Measurements from ENCODE around the gene CILP2.

Gene CILP2

GRCh38 chr19:19534556-19535265, 3.4 kb upstream of the CILP2 start:
- no peaks in the 10 kb centered on the region for H3K9me3 ChIP-seq (ENCODE audit: insufficient read depth, low read depth, low read length)
- H3K9ac ChIP-seq (ENCODE audit: low read depth, low read length), result no peak overlapping the region
- peaks cover 52% of the 10 kb centered on the region for H3K27me3 ChIP-seq (ENCODE audit: insufficient read depth, low read length)
- H3K36me3 ChIP-seq (ENCODE audit: insufficient read depth, low read depth, low read length), result peaks cover 4% of the 10 kb centered on the region
- peaks cover 2% of the 10 kb centered on the region for H3K4me1 ChIP-seq (ENCODE audit: insufficient read depth, low read length)
- no peak overlapping the region for H3K4me3 ChIP-seq (ENCODE audit: low read length)
- no peak overlapping the region for H3K27ac ChIP-seq (ENCODE audit: low read length)

- Histone ChIP-seq H3K9me3 (ENCODE audit: insufficient read depth, low read depth, low read length) (no peaks in the 10 kb centered on the region), H3K4me3 (ENCODE audit: low read length) (no peak overlapping the region), H3K27me3 (ENCODE audit: insufficient read depth, low read length) (peaks cover 59% of the 10 kb centered on the region), H3K4me1 (ENCODE audit: insufficient read depth, low read length) (no peaks in the 10 kb centered on the region), H3K9ac (ENCODE audit: low read depth, low read length) (no peak overlapping the region), H3K36me3 (ENCODE audit: insufficient read depth, low read depth, low read length) (no peaks in the 10 kb centered on the region), H3K27ac (ENCODE audit: low read length) (no peak overlapping the region)
These were observed 2.5 kb upstream of the CILP2 start for GRCh38 chr19:19535311-19536191.

GRCh38 chr19:19537075-19538048, 703 bp upstream of the CILP2 start:
- Histone ChIP-seq H3K4me3 (ENCODE audit: low read length) (peak overlapping the region; percentile 63; the same call in 1 of the 2 replicates), H3K36me3 (ENCODE audit: insufficient read depth, low read depth, low read length) (no peaks in the 10 kb centered on the region), H3K27ac (ENCODE audit: low read length) (no peak overlapping the region), H3K9ac (ENCODE audit: low read depth, low read length) (no peak overlapping the region), H3K4me1 (ENCODE audit: insufficient read depth, low read length) (no peaks in the 10 kb centered on the region), H3K27me3 (ENCODE audit: insufficient read depth, low read length) (peaks cover 65% of the 10 kb centered on the region), H3K9me3 (ENCODE audit: insufficient read depth, low read depth, low read length) (no peaks in the 10 kb centered on the region)

GRCh38 chr19:19538785-19539166, 711 bp downstream of the CILP2 start:
- no peaks in the 10 kb centered on the region for H3K4me1 ChIP-seq (ENCODE audit: insufficient read depth, low read length)
- no peak overlapping the region for H3K27ac ChIP-seq (ENCODE audit: low read length)
- H3K27me3 ChIP-seq (ENCODE audit: insufficient read depth, low read length), result peaks cover 52% of the 10 kb centered on the region
- no peaks in the 10 kb centered on the region for H3K36me3 ChIP-seq (ENCODE audit: insufficient read depth, low read depth, low read length)
- no peaks in the 10 kb centered on the region for H3K9me3 ChIP-seq (ENCODE audit: insufficient read depth, low read depth, low read length)
- H3K9ac ChIP-seq (ENCODE audit: low read depth, low read length), result no peak overlapping the region
- peak overlapping the region; percentile 63; the same call in 1 of the 2 replicates for H3K4me3 ChIP-seq (ENCODE audit: low read length)

- Histone ChIP-seq H3K36me3 (ENCODE audit: insufficient read depth, low read depth, low read length) (no peaks in the 10 kb centered on the region), H3K9ac (ENCODE audit: low read depth, low read length) (no peak overlapping the region), H3K4me3 (ENCODE audit: low read length) (no peak overlapping the region)
These were observed 1.6 kb downstream of the CILP2 start for GRCh38 chr19:19539698-19540063.

GRCh38 chr19:19540064-19540714, 2.1 kb downstream of the CILP2 start:
- Histone ChIP-seq H3K27me3 (ENCODE audit: insufficient read depth, low read length) (peaks cover 45% of the 10 kb centered on the region), H3K9ac (ENCODE audit: low read depth, low read length) (no peak overlapping the region), H3K4me3 (ENCODE audit: low read length) (peak overlapping the region; percentile 61; the same call in 1 of the 2 replicates), H3K4me1 (ENCODE audit: insufficient read depth, low read length) (no peaks in the 10 kb centered on the region), H3K9me3 (ENCODE audit: insufficient read depth, low read depth, low read length) (no peaks in the 10 kb centered on the region), H3K27ac (ENCODE audit: low read length) (no peak overlapping the region), H3K36me3 (ENCODE audit: insufficient read depth, low read depth, low read length) (no peaks in the 10 kb centered on the region)

More at GRCh38 chr19:19539698-19540063, 1.6 kb downstream of the CILP2 start:
- H3K9me3 ChIP-seq (ENCODE audit: insufficient read depth, low read depth, low read length), result no peaks in the 10 kb centered on the region
- peaks cover 45% of the 10 kb centered on the region for H3K27me3 ChIP-seq (ENCODE audit: insufficient read depth, low read length)
- H3K4me1 ChIP-seq (ENCODE audit: insufficient read depth, low read length), result no peaks in the 10 kb centered on the region
- H3K27ac ChIP-seq (ENCODE audit: low read length), result no peak overlapping the region

GRCh38 chr19:19540715-19541515, 2.9 kb downstream of the CILP2 start:
- H3K4me1 ChIP-seq (ENCODE audit: insufficient read depth, low read length), result no peaks in the 10 kb centered on the region
- H3K36me3 ChIP-seq (ENCODE audit: insufficient read depth, low read depth, low read length), result no peaks in the 10 kb centered on the region
- H3K9ac ChIP-seq (ENCODE audit: low read depth, low read length), result no peak overlapping the region
- peaks cover 45% of the 10 kb centered on the region for H3K27me3 ChIP-seq (ENCODE audit: insufficient read depth, low read length)
- H3K4me3 ChIP-seq (ENCODE audit: low read length), result peak overlapping the region; percentile 61; the same call in 1 of the 2 replicates
- no peak overlapping the region for H3K27ac ChIP-seq (ENCODE audit: low read length)
- no peaks in the 10 kb centered on the region for H3K9me3 ChIP-seq (ENCODE audit: insufficient read depth, low read depth, low read length)

- no peak overlapping the region for H3K27ac ChIP-seq (ENCODE audit: low read length)
- H3K9me3 ChIP-seq (ENCODE audit: insufficient read depth, low read depth, low read length), result no peaks in the 10 kb centered on the region
- H3K9ac ChIP-seq (ENCODE audit: low read depth, low read length), result no peak overlapping the region
- H3K27me3 ChIP-seq (ENCODE audit: insufficient read depth, low read length), result peaks cover 44% of the 10 kb centered on the region
- H3K4me1 ChIP-seq (ENCODE audit: insufficient read depth, low read length), result no peaks in the 10 kb centered on the region
- H3K4me3 ChIP-seq (ENCODE audit: low read length), result no peak overlapping the region
- H3K36me3 ChIP-seq (ENCODE audit: insufficient read depth, low read depth, low read length), result no peaks in the 10 kb centered on the region
These were observed 3.6 kb downstream of the CILP2 start for GRCh38 chr19:19541616-19542015.

- no peaks in the 10 kb centered on the region for H3K4me1 ChIP-seq (ENCODE audit: insufficient read depth, low read length)
- no peaks in the 10 kb centered on the region for H3K36me3 ChIP-seq (ENCODE audit: insufficient read depth, low read depth, low read length)
- no peaks in the 10 kb centered on the region for H3K9me3 ChIP-seq (ENCODE audit: insufficient read depth, low read depth, low read length)
- H3K27ac ChIP-seq (ENCODE audit: low read length), result no peak overlapping the region
- H3K27me3 ChIP-seq (ENCODE audit: insufficient read depth, low read length), result peaks cover 35% of the 10 kb centered on the region
- H3K9ac ChIP-seq (ENCODE audit: low read depth, low read length), result no peak overlapping the region
- no peak overlapping the region for H3K4me3 ChIP-seq (ENCODE audit: low read length)
These were observed 4.4 kb downstream of the CILP2 start for GRCh38 chr19:19542507-19542906.

- Histone ChIP-seq H3K4me3 (ENCODE audit: low read length) (no peak overlapping the region), H3K4me1 (ENCODE audit: insufficient read depth, low read length) (no peaks in the 10 kb centered on the region), H3K9ac (ENCODE audit: low read depth, low read length) (no peak overlapping the region), H3K36me3 (ENCODE audit: insufficient read depth, low read depth, low read length) (no peaks in the 10 kb centered on the region), H3K27me3 (ENCODE audit: insufficient read depth, low read length) (peaks cover 29% of the 10 kb centered on the region), H3K9me3 (ENCODE audit: insufficient read depth, low read depth, low read length) (no peaks in the 10 kb centered on the region), H3K27ac (ENCODE audit: low read length) (no peak overlapping the region)
These were observed 5.0 kb downstream of the CILP2 start for GRCh38 chr19:19543101-19543500.

Measured in iPS-20b (cell line).